GM21717 (cell line): ENCODE measurements around the gene NUCB1.
"Not testable (repeated sequence)": the region's sequence is repeated elsewhere in the genome, so short reads cannot be mapped to it uniquely, and the experiment has no call there.

Experiments used
- ATAC-seq: cut with Tn5 transposase; IDR thresholded peaks from one replicate; pipeline ENCODE4 v1.9.1; 2021; ENCODE audit warnings: mild to moderate bottlenecking, moderate library complexity; ENCODE audit not compliant: unreplicated experiment

Gene NUCB1

GRCh38 chr19:48905664-48906063, 5.6 kb downstream of the NUCB1 start:
- no peak for ATAC-seq

- no peak for ATAC-seq
Measured at GRCh38 chr19:48906324-48906723, 6.2 kb downstream of the NUCB1 start.

DNA sequence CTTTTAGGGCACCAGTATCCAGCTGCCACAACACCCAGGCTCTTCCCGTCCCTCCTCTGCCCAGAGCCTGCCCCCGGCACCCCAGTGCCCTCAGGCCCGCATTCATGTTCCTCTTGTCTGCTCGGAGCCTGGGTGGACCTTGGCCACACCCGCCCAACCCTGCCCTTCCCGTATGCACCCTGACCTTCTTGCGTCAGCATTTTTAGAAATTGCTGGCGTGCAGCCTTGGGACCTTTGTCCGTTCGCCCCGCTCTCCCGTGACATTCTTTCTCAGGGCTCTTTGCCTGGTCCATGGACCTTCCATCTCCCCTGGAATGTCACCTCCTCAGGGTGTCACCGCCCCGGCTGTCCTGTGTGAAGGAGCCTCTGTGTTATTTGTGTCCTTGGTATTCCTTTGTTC, 7.6 kb downstream of the NUCB1 start:
- no peak for ATAC-seq

DNA sequence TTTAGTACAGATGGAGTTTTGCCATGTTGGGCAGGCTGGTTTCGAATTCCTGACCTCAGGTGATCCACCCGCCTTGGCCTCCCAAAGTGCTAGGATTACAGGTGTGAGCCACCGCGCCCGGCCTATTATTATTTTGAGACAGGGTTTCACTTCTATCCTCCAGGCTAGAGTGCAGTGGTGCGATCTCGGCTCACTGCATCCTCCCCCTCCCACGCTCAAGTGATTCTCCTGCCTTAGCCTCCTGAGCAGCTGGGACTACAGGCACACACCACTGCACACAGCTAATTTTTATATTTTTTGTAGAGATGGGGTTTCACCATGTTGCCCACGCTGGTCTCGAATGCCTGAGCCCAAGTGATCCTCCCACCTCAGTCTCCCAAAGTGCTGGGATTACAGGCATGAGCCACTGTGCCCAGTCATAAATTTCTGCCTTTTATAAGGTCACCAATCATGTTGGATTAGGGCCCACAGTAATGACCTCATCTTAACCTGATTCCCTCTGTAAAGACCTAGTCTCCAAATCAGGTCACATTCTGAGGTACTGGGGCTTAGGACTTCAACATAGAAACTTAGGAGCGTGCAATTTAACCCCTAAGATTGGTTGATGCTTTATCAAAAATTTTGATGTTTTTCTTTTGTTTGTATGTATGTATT, 9.4 kb downstream of the NUCB1 start:
- ATAC-seq: not testable (repeated sequence)

GRCh38 chr19:48910803-48911202, 10.7 kb downstream of the NUCB1 start:
- ATAC-seq: no peak

DNA sequence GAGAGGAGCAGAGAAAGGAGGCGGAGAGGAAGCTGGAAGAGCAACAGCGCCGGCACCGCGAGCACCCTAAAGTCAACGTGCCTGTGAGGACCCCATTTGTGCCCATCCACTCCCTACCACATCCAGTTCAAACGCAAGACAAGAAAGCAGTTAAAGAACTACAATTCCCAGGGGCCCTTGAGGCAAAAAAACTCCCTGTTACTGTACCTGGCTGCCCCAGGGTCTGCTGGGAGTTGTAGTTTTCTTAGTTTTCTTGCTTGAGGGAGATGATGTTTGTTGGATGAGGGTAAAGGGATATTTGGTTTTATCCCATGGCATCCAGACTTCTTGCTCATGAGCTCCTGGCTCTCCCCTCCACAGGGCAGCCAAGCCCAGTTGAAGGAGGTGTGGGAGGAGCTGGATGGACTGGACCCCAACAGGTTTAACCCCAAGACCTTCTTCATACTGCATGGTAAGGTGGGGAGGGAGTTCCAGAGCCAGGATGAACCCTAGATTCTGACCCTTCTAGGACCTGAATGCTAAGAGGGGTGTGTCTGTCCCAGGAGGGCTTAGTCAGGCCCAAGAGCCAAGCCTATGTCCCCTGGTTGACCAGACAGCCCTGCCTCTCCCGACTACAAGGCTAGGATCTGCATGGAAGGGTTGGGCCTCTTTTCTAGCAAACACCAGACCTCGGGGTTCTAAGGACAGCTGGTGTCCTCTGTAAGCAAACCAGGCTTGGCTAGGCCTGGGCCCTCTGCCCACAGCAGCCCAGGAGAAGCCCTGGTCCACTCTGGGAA, 13.2 kb downstream of the NUCB1 start:
- ATAC-seq: no peak

DNA sequence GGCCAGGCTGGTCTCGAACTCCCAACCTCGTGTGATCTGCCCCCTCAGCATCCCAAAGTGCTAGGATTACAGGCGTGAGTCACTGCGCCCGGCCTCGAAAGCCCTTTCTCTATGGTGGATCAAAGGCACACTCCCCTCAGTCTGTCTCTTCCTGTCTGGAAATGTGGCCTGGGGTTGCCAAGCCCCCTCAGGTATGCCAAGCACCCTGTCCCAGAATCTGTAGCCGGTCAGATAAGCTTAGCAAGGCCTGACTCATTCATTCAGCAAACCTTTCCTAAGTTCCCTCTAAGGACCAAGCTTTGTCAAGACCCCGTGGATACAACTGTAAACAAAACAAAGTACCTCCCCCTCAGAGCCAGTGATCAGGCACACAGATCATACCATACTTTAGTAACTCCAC, 14.1 kb downstream of the NUCB1 start:
- no peak for ATAC-seq

DNA sequence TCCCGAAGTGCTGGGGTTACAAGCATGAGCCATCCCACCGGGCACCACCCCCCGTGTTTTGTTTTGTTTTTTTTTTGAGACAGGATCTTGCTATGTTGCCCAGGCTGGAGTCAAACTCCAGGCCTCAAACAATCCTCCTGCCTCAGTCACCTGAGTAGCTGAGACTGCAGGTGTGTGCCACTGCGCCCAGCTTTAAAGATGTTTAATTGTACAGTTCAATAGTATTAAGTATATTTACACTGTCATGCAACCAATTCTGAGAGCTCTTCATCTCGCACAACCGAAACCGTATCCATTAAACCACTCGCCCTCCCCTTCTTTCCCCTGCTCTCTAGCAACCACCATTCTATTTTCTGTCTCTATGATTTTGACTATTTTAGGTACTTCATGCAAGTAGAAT, 15.6 kb downstream of the NUCB1 start:
- no peak for ATAC-seq

DNA sequence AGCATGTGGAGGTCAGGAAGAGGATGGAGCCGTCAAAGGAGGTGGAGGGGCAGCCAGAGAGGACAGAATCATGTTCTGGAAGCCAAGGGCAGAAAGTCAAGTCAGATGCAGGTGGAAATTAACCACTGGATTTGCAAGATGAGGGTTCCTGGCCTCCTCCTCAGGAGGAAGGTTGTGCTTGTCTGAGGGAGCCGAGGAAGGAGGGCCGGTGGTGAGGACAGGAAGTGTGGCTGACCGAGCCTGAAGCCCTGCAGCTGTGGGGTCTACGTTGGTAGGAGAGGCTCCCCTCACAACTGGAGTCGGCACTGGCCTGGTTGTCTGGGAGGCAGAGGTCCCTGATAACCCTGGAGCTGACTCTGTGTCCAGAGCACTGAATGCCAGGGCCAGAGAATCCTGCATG, 18.0 kb downstream of the NUCB1 start:
- ATAC-seq: no peak

DNA sequence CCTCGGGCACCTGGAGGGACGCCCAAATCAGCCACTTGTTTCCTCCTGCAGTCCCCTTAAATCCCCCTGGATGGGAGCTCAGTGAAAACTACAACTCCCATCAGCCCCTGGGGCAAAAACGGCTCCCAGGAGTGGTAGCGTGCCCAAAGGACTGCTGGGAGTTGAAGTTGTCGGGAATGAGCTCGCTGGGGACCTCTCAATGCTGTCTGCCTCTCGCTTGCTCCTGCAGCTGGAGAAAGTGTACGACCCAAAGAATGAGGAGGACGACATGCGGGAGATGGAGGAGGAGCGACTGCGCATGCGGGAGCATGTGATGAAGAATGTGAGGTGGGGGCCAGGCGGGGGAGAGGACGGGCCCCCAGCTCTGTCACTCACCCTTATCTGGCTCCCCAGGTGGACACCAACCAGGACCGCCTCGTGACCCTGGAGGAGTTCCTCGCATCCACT, 18.7 kb downstream of the NUCB1 start:
- ATAC-seq: no peak

- not testable (repeated sequence) for ATAC-seq
Measured at GRCh38 chr19:48919271-48919670, 19.2 kb downstream of the NUCB1 start.

DNA sequence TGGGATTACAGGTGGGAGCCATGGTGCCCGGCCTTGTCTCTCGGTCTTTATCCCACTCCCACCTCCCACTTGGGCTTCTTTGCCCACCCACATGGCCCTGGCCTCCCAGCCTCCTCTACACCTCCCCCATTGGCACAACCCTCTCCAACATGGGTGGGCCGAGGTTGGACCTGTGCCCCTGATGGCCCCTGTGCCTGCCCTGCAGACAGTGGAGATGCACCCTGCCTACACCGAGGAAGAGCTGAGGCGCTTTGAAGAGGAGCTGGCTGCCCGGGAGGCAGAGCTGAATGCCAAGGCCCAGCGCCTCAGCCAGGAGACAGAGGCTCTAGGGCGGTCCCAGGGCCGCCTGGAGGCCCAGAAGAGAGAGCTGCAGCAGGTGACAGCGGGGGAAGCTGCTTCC, 20.8 kb downstream of the NUCB1 start:
- no peak for ATAC-seq

- ATAC-seq: no peak
Measured at GRCh38 chr19:48921721-48922500, 21.8 kb downstream of the NUCB1 start.

DNA sequence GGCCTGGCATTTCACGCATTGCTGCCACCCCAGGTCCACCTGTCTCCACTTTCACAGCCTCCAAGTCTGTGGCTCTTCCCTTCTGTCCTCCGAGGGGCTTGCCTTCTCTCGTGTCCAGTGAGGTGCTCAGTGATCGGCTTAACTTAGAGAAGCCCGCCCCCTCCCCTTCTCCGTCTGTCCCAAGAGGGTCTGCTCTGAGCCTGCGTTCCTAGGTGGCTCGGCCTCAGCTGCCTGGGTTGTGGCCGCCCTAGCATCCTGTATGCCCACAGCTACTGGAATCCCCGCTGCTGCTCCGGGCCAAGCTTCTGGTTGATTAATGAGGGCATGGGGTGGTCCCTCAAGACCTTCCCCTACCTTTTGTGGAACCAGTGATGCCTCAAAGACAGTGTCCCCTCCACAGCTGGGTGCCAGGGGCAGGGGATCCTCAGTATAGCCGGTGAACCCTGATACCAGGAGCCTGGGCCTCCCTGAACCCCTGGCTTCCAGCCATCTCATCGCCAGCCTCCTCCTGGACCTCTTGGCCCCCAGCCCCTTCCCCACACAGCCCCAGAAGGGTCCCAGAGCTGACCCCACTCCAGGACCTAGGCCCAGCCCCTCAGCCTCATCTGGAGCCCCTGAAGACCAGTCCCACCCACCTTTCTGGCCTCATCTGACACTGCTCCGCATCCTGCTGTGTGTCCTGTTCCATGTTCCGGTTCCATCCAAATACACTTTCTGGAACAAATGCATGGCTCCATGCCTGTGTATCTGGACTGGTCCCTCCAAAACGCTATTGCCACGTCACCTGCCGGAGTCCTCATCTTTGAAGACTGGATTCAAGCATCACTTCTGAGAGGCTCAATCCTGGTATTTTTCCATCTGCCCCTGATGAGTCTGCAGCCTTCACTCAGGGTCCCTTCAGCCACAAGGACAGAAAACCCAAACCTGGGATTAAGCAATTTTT, 22.7 kb downstream of the NUCB1 start:
- ATAC-seq: no peak

GRCh38 chr19:48925240-48925843, 25.2 kb downstream of the NUCB1 start:
- no peak for ATAC-seq

DNA sequence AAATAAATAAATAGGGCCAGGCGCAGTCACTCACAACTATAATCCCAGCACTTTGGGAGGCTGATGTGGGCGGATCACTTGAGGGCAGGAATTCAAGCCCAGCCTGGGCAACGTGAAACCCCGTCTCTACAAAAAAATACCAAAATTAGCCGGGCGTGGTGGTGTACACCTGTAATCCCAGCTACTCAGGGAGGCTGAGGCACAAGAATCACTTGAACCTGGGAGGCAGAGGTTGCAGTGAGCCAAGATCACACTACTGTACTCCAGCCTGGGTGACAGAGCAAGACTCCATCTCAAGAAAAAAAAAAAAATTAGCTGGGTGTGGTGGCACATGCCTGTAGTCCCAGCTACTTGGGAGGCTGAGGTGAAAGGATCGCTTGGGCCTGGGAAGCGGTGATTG, 25.8 kb downstream of the NUCB1 start:
- ATAC-seq: not testable (repeated sequence)

DNA sequence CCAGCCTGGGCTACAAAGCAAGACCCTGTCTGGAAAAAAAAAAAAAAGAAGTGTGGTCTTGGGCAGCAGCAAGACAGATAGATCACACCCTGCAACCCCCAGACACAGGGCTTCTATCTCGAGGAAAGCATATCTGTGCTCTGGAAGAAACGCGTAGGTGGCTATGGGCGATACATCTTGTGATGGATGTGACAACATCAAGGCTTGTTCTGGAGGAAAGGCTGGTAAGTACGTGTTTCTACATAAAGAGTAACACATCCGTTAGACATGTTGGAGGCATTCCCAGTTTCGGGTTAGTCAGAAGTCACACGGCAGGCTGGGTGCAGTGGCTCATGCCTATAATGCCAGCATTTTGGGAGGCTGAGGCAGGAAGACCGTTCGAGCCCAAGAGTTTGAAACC, 26.8 kb downstream of the NUCB1 start:
- ATAC-seq: no peak

GRCh38 chr19:48927692-48928091, 27.6 kb downstream of the NUCB1 start:
- not testable (repeated sequence) for ATAC-seq

DNA sequence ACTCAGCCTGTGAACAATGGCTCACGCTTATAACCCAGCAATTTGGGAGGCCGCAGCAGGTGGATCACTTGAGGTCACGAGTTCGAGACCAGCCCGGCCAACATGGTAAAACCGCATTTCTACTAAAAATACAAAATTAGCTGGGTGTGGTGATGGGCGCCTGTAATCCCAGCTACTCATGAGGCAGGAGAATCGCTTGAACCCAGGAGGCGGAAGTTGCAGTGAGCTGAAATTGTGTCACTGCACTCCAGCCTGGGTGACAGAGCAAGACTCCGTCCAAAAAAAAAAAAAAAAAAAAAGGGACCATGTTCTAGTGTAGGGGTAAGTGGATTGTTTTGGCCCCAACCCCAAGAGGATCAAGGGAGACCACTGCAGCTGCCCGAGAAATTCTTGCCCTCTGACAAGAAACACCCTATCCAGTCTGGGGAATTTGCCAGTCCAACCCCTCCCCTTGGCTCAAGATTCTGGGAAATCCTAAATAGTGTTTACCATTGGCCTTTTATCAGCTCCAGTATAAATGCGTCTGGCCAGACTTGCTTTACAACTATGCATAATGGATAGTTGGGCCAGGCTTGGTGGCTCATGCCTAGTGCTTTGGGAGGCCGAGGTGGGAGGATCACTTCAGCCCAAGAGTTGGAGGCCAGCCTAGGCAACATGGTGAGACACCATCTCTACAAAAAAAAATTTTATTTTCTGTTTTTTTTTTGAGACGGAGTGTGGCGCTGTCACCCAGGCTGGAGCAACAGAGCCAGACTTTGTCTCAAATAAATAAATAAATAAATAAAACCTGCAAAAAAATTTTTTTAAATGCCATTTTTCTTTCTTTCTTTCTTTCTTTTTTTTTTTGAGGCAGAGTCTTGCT, 28.3 kb downstream of the NUCB1 start:
- no peak for ATAC-seq
